GM12873 (cell line): Measurements from ENCODE around the gene IFNL1.
A peak's percentile ranks its signal among the peaks of the same experiment; 100 is the strongest.

ENCODE experiments used
- CTCF ChIP-seq: IDR thresholded peaks from 2 replicates; pipeline ENCODE4 v1.5.1; 2012; ENCODE audit warnings: low read depth, mild to moderate bottlenecking, moderate library complexity, low read length, control low read depth; ENCODE audit not compliant: insufficient read depth; ENCODE audit errors: missing control alignments

Gene IFNL1

GRCh38 chr19:39333507-39333906, 37.3 kb downstream of the IFNL1 start:
- no peak for TF ChIP-seq CTCF

GRCh38 chr19:39334444-39334976, 38.3 kb downstream of the IFNL1 start:
- TF ChIP-seq CTCF = no peak

DNA sequence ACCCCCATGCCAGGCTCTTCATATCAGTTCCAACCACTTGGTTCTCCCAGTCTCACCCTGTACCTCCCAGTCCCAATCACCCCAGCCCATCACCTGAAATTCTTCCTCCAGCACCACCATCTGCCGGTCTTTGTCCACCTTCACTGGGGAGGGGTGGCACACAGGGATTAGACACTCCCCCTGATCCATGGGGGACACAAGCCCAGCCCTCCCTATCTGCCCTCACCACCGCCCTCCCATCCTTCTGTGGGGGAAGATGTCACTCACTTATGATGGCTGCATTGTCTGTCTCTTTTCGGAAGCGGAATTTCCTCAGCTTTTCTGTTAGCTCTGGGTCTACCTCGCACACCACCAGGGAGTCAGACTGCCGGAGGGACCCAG, 39.0 kb downstream of the IFNL1 start:
- TF ChIP-seq CTCF = no peak

DNA sequence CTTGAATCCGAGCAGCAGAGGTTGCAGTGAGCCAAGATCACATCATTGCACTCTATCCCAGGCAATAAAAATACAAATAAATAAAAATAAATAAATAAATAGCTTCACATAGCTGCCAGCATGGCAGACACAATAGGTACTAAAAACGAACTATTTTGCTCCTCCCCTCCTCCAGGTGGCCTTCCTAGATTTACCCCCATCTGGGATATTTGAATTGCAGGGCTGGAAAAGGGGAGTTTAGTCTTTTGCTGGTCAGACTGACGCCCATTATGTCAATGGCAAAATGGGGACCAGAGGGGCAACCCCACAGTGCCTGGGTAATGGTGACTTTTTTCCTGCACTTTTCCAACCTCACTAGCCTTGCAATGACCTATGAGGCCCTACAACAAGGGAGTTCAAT, 40.3 kb downstream of the IFNL1 start:
- TF ChIP-seq CTCF = no peak

GRCh38 chr19:39339674-39340073, 43.5 kb downstream of the IFNL1 start:
- no peak for TF ChIP-seq CTCF

- no peak for TF ChIP-seq CTCF
Observed at GRCh38 chr19:39341129-39341718, 45.0 kb downstream of the IFNL1 start.

DNA sequence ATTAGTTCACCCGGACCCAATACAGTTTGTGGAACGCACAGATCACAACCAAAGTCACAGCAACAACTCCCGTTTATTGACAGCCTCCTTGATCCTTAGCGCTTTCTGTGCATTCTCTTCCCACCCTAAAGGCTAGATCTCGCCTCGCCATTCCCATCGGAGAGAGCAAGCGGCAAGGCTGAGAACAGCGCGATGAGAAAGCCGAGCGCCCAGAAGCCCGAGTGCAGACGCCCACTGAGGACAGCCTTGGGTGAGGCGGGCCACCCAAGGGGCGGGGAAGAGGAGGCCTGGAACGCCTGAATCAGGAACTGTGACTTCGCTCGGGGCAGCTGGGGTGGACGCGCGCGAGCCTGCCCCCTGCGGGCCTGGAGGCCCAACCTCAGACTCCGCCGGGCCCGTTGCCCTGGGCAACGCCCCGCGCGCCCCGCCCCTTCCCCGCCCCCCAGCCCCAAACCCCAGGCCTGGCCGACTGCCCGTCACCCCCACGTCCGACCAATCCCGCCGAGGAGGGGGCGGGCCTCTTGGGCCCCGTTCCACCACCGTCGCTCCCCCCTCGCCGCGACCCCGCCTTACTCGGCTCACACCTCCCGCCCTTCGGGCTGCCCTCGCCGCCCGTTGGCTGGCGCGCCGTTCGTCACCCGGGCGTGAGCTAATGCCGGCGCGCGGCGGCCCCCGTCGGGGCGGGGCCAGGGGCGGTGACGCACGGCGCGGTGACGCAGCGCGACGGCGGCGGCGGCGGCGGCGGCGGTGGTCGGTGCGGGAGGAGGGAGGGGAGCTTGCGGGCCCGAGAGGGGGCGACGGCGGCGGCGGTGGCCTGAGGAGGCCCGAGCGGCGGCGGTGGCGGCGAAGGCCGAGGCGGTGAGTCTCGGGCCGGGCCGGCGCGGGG, 45.8 kb downstream of the IFNL1 start, which contains the start of gene SAMD4B:
SAMD4B (plus strand) TSS at position 703 of the 886 bp plus-strand sequence. CDS start 14,473 bp downstream, outside the sequence.
- peak; percentile 69 for TF ChIP-seq CTCF
